Measurements from ENCODE around the gene SDSL.

- TF ChIP-seq, protein P1, sequence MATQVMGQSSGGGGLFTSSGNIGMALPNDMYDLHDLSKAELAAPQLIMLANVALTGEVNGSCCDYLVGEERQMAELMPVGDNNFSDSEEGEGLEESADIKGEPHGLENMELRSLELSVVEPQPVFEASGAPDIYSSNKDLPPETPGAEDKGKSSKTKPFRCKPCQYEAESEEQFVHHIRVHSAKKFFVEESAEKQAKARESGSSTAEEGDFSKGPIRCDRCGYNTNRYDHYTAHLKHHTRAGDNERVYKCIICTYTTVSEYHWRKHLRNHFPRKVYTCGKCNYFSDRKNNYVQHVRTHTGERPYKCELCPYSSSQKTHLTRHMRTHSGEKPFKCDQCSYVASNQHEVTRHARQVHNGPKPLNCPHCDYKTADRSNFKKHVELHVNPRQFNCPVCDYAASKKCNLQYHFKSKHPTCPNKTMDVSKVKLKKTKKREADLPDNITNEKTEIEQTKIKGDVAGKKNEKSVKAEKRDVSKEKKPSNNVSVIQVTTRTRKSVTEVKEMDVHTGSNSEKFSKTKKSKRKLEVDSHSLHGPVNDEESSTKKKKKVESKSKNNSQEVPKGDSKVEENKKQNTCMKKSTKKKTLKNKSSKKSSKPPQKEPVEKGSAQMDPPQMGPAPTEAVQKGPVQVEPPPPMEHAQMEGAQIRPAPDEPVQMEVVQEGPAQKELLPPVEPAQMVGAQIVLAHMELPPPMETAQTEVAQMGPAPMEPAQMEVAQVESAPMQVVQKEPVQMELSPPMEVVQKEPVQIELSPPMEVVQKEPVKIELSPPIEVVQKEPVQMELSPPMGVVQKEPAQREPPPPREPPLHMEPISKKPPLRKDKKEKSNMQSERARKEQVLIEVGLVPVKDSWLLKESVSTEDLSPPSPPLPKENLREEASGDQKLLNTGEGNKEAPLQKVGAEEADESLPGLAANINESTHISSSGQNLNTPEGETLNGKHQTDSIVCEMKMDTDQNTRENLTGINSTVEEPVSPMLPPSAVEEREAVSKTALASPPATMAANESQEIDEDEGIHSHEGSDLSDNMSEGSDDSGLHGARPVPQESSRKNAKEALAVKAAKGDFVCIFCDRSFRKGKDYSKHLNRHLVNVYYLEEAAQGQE (IDR thresholded peaks at IDR 0.05; ENCODE audit: insufficient read depth in 1 of 2, low read depth in 2 of 2, low read length in 2 of 2) = no peak
- TF ChIP-seq POLR2AphosphoS5 (IDR thresholded peaks at IDR 0.05; ENCODE audit: low read depth, low read length) (no peak), TAF1 (IDR thresholded peaks at IDR 0.05; ENCODE audit: borderline replicate concordance, insufficient read depth, low read length) (no peak), SIN3A (IDR thresholded peaks at IDR 0.05; ENCODE audit: borderline replicate concordance, insufficient read depth, low read length) (no peak), FOXP2 (optimal IDR thresholded peaks at IDR 0.05; ENCODE audit: borderline replicate concordance, extremely low read depth, extremely low read length, insufficient read depth) (no peak)
Observed at GRCh38 chr12:113467502-113468364, 45.6 kb downstream of the SDSL start.
